Smooth muscle cell of the brain vasculature (primary cell): ENCODE results near the gene PRR5L.
"Not testable (repeated sequence)": the region's sequence is repeated elsewhere in the genome, so short reads cannot be mapped to it uniquely, and the experiment has no call there.

ENCODE experiments used
- DNase-seq: peaks from one replicate; pipeline ENCODE4 v3.0.0-alpha.2; 2012; ENCODE audit warnings: low read depth, low spot score

The PRR5L gene

DNA sequence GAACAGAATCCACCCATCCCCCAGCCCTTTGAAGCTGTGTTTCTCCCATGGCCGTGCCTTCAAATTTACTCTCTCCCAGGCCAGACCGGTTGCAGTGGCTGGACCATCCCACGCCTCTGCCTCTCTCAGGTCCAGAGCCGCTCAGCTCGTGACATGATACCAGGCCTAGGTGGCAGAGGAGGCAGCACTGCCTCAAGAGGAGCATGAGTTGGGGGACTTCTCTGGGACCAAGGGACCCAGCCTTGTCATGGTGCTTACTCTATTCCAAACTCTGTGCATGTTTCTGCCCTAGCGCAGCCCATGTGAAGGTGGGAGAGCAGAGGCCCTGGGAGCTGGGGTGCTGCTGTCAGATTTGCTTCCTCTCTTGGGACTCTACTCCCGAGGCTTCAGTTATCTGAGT is 163.0 kb downstream of the PRR5L start:
- no peak for DNase-seq

DNA sequence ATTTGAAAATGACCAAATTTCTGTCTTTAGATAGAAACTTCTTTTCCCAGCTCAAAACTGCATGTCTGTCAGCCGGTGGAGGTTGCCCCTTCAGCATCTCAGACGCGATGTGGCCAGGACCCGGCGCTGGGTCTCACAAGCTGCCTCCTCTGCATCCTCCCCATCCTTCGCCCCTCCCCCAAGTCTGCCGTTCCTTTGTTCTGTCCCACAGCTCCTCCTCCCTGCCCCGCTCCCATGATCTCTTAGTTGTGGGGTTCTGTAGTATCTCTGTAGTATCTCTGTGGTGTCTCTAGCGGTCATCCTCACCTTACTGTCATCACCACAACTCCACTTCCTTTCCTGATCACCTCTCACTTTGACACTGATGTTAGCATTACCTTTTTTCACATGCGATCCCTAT is 164.1 kb downstream of the PRR5L start:
- DNase-seq, result no peak

DNA sequence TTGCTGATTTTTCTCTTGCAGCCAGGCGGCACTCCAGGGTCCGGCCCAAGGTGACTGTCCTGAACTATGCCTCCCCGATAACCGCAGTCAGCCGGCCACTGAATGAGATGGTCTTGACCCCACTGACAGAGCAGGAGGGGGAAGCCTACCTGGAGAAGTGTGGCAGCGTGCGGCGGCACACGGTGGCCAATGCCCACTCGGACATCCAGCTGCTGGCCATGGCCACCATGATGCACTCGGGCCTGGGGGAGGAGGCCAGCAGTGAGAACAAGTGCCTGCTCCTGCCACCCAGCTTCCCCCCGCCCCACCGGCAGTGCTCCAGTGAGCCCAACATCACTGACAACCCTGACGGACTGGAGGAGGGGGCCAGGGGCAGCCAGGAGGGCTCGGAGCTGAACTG is 166.2 kb downstream of the PRR5L start:
- no peak for DNase-seq

DNA sequence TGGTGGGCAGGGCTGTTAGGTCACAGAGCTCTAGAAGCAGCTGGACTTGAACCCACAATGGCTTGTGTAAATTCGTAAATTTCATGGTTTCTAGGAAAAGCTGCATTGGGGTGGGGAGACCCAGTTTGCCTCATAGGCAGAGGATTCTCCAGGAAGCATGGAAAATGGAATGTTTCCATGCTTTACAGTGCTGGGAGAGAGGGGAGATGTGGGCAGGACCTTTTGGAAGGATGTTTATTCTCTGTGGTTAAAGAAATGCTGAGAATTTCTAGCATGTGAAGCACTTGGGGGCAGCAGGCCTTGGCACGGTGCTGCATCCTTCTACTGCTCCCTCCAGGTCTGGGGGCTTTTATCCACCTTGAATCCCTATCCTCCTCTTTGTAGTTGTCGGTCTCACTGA is 167.7 kb downstream of the PRR5L start:
- no peak for DNase-seq

DNA sequence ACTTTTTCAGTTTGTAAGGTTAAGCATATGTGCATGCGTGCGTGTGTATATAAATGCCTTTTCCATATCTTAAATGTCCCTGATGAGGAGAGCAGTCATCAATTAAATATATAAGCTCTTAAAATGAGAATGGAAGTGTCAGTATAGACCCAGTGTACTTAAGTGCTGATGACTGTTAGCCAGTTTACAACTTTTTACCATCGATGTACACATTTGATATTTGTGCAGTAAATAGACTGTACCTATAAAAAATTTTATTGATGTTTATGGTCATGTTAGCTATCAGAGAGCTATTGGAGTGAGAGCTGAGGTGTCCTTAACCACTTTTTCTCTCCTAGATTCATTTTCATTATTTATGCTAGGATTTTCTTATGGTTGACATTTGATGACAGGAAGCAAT is 168.6 kb downstream of the PRR5L start:
- DNase-seq, result no peak

DNA sequence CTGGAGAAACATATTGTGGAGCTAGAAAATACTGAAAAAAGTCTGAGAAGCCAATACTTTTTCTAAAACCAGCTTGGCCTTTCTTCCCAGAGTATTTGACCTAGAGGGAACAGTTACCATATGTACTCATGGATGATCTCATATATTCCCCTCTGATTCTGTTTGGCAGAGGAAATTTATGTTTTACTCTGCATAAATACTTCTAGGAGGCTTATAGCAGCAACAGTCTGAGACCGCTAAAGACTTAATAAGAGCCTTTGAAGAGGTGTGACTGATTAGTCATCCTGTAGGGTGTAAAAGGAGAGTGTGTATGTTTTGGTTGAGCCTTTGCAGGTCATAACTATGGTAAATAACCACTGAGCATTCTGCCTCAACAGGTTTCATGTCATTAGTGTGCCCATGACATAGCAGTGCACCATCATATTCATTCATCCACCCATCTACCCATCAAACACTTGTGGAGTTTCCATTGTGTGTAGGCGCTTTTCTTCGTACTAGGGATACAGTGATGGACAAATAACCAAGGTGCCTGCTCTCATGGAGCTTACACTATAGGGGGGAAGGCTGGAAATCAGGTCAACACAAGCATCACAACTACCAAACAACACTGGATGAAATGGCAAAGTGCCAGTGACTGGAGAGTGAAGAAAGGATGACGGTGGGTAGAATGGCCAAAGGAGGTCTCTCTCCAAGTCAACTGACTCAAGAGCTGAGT is 169.5 kb downstream of the PRR5L start:
- no peak for DNase-seq

DNA sequence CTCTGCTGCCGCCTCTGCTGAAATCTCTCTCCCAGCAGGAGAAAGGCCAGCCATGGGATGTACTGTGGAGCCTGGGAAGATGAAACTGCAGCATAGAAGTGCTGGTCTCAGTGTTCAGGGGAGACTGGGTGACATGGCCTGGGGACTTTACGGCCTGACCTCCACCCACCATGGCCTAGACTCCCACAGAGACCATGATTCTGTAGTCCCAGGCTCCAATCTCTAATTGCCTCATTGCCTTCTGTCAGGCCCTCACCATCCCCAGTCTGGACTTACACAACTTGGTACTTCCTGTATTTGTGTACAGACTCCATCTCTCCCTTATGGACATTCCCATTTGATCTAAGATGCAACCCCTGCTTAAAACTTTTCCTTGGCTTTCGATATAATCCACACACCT is 170.9 kb downstream of the PRR5L start:
- no peak for DNase-seq

DNA sequence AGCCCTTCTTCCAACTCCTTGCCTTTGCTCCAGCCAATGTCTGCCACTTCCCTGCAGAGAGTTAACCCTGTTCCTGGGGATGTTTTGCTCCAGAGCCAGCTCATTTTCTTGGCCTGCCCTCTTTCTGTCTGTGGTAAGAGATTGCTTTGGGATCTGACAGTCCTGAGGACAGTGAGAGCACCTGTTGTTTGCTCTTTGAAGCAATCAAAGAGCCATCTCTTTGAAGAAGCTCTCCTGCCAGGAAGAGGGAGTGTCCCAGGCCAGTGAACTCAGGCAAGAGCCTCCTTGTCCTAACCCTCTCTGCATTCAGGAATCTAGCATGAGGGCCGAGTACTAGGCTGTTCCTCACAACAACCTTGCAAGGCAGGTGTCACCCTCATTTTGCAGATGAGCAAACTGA is 171.8 kb downstream of the PRR5L start:
- no peak for DNase-seq

DNA sequence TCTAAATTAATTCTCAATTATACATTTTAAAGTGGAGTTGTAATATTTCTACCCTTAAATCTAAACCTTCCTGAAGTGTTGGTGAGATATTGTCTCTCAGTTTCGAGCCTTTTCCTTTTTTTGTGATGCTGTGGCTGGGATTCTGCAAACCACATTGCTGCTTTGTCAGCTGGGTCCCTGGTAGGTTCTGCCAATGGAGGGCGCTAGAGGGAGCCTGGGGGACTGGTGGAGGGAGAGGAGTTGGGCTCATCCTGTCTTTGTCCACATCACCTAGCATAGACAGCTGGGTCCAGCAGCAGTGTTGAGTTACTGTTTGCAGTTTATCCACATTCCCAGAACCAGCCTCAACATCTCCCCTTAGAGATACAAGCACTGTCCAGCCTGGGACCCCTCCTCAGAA is 173.0 kb downstream of the PRR5L start:
- no peak for DNase-seq

DNA sequence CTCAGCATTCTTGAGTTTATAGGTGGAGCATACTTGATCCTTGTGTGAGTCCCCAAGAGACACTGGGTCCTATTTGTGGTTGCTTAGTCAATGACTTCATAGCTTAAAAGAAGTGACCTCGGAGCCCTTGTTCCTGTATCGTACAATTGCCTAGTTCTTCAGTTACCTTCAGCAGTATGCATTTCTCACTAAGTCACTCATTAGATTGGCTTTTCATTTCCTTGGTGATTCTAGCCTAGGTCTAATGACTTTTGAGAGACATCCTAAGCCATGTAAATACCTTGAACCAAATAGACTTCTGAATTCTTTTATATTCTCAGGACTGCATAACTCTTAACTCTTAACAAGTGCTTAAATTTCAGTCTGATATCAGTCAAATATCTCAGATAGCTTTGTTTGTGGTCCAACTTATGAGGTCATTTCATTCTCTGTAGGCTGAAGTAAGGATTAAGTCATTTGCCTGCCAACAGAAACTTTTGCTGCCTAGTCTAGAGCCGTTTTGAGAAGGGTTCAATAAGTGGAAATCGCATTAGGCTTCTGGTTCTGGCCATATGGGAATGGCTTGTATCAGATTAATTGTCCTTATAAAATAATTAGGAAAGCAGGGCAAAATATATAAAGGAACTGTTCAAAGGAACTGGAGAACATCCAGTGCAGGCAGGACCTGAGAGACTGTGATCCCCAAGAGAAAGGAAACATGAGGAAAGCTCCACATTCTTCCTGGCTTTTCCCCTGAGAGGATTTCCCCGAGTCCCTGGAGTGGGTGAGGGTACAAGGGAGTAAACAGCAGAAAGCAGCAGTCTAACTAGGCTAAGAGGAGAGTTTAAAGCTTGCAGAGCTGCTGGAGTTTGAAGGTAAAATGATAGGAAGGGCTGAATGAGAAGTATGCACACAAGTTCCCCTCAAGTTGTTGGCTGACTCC is 174.1 kb downstream of the PRR5L start:
- no peak for DNase-seq

DNA sequence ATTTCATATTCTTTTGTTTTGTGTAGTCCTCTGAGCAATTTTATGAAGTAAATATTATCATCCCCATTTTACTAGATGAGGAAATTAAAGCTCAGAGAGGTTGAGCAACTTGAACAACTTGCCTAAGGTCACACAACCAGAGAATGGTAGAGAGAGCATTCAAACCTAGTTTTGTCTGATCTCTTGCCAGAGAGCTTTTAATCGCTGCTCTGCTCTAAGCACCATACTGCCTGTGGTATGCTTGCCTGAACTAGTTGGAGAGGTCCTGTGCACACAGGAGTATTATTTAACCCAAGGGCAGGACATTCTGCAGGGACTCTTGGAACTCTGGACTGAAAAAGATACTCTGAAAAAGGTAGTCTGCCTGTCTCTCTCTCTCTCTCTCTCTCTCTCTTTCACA is 175.5 kb downstream of the PRR5L start:
- DNase-seq, result no peak

DNA sequence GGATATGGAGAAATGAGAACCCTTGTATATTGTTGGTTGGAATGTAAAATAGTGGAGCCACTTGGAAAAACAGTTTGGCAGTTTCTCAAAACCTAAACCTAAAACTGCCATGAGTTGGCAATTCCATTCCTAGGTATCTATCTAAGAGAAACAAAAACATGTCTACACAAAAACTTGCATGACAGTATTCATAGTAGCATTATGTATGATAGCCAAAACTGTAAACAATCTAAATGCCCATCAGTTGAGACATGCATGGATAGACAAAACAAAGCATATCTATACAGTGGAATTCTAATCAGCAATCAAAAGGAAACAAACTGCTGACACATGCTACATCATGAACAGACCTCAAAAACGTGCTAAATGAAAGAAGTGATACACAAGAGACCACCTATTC is 179.1 kb downstream of the PRR5L start:
- no peak for DNase-seq

DNA sequence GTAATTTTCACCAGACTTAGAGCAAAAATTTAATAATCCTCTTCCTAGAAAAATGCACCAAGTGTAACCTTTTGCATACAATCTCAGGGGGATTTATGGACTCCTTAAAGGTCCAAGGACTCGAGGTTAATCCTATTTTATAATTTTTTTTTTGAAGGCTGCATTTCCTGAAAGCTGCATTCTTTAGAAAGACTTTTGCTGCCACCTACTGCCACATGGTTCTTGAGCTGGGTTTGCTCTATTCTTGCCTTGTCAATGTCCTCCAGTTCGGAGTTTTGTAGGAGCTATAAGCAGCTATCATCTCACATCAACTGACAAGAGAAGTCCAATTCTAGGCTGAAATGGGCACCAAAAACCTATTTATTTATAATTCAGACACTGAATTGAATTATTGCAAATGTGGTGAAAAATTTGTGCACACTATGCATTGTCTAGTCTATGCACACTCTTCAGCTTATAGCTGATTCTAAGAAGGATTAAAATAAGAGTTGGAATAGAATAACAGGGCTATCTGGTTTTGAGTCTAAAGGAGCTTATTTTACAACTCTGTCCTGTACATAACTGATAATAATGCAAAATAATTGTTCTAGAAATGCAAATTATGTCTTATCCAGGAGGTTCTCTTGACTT is 182.7 kb downstream of the PRR5L start:
- DNase-seq, result no peak

DNA sequence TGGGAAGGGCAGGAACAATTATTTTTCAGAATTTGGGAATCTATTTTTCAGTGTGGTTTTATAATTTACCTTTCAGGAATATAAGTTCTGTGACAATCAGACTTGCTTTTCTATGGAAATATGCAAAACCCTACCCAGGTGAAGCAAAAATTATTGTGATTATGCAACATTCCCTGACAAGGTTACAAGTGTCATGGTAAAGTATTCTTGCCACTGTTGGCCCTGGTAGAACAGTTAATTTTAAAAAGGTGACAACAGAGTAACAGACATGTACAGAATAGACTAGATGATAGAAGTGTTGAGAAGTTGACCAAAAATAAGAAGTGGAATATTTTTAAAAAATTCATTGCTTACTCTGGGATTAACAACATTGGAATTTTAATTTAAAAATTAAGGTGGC is 184.7 kb downstream of the PRR5L start:
- no peak for DNase-seq

DNA sequence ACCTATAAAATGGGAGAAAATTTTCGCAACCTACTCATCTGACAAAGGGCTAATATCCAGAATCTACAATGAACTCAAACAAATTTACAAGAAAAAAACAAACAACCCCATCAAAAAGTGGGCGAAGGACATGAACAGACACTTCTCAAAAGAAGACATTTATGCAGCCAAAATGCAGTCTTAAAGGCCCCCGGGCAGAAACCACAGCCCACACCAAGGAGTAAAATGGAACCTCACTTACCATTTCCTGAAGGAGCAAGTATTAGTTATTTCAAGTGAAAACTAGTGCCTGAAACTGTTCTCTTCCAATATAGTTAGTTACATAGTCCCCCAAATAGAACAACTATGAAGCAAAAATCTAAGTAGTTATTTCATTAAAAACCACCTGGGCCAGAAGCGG is 187.0 kb downstream of the PRR5L start:
- DNase-seq, result not testable (repeated sequence)

DNA sequence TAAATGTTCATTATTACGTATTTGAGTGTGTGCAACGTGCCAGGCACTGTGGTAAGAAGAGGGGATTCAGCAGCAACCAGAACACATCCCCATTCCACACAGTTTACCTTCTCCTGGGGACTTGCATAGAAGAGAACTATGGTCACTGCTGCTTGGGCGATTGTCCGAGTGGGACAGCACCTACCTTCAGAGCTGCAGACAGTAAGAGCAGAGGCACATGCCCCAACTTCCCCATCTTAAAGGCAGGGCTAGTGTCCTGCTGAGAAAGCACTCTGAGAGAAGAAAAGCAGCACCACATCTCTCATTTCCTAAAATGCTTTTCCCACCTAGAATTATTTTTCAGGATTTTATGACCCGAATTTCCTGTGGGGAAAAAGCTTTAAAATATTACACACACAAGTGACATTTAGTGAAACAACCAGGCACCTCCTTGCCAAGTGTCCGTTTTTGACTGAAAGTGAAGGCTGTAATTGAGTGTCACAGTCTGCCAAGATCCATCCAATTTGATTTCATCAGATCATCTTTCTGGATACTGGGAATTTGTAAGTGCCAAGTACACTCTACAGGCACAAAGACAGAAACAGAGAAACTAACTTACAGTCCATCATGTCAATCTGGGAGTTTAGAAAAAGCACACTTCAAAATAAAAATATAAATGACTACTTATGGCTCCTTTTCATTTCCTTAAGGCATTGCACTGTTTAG is 189.4 kb downstream of the PRR5L start:
- DNase-seq, result no peak

DNA sequence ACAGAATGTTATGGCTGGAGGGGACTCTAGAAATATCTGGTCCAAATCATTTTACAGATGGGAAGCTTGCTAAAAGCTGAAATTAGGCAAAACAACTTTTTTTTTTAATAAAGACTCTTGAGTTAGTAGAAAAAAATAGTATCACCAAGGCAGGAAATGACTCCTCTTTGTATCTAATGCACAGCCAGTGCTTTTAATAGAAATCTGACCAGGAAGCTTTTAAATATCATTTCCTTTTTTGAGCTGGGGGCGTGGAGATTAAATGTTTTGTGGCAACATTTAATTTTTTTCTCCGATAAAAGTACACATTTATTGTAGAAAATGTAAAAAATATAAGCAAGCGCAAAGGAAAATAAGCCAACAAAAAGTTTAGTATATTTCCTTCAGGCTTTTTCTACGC is 191.5 kb downstream of the PRR5L start:
- no peak for DNase-seq

DNA sequence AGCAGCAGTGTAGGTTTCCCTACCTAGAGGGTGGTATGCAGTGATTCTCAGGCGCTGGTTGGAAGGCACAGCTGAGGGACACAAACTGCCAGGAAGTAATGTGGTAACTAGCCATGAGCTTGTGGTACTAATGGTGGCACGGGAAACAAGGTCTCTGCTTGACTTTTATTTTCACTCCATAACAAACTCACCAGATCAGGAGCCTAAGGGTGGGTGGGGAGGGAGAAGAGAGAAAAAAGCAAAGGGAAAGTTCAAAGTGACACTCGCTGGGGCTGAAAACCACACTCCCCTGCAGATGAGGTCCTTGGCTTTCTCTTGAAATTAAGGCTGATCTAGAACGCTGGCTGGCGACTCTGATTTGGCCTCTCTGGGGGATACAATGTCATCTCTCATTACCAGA is 192.0 kb downstream of the PRR5L start:
- DNase-seq, result no peak

DNA sequence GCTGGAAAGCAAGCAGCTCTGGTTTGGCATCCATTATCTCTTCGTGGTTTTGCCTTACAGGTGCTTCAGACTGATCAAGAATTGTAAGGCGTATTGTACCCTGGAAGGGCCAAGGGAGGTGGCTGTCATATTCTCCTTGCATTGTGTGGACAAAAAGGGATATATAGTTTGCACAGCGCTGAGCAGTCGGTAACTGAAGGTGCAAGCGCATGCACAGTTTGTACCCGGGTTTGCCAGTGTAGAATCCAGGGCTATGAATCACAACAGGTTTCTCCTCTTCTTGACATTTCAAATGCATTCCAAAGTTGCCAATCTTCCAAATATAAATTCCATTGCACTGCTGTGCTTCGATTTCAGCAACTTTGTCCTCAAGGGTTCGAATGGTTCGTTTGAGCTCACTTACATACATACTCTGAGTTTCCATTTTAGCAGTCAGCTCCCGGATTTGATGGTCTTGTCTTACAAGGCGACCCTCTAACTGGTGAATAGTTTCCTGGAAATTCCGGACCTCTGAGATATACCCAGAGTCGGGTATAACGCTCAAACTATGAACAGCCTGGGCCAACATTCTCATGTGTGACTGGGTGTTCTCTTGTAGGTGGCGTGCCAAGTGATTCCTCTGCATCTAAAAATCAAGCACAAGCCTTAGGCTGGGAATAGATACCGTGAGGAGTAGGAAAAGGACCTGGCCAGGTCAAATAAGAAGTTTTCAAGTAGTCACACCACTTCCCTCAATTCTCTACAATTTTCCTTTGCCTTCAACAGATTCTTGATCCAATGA is 194.1 kb downstream of the PRR5L start:
- no peak for DNase-seq

DNA sequence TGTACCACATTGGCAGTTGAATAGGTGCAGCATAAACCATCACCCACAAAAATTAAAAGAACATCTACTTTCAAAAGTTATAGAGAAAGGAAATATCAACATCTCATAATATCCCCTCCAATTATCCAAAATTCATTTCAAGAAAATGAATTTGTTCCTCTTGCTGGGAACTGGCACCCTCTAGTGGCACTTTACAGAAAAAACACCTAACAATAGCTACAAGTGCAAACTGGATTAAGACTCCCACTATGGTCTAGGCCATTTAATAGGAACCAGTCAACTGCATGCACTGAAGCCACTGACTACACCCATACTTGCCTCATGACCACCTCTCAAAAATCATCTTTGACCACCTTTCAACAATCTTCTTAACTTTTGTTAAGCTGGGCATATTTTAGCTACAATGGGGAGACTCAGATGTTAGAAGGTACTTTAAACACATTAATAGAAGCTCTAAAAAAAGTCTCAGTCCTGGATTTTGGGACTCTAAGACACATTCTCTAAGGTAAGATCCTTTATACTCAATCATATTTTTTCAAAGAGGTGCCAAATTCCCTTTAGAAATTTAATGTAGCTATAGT is 196.7 kb downstream of the PRR5L start:
- no peak for DNase-seq

DNA sequence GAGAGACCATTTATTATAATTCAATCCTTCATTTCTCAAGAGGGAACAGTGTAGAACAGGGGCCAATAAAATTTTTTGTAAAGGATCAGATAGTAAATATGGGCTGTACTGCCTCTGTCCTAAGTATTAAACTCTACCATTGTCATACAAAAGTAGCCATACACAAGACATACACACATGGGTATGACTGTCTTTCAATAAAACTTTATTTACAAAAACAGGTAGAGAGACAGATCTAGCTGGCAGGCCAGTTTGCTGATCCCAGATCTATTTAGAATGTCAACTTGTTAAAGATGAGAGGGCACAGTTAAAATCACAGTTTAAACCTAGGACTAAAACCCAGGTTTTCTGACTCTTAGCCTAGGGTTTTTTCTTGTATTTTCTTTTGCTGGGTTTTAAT is 197.2 kb downstream of the PRR5L start:
- no peak for DNase-seq
